CD4-positive, alpha-beta T cell treated with Interleukin-6 at 100 ng/mL for 8 hours (primary cell): ENCODE measurements around the gene TMPRSS13.

Source experiments
- DNase-seq: peaks from one replicate; pipeline ENCODE4 v3.0.0-alpha.2; 2020; ENCODE audit warnings: mixed read lengths, low spot score

Gene TMPRSS13

DNA sequence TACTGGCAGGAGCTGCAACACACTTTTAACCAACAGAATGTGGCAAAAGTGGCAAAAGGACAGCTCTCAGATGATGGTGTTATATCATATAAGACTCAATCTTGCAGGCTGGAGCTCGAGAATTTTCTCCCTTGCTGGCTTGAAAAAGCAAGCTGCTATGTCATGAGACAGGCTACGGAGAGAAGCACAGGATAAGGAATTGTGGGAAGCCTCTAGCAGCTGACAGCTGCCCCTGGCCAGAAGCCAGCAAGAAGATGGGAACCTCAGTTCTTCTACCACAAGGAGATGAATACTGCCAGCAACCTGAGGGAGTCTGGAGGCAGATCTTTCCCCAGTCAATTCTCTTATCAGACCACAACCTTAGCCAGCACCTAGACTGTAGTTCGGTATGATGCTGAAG, 77.3 kb downstream of the TMPRSS13 start:
- no peak for DNase-seq

DNA sequence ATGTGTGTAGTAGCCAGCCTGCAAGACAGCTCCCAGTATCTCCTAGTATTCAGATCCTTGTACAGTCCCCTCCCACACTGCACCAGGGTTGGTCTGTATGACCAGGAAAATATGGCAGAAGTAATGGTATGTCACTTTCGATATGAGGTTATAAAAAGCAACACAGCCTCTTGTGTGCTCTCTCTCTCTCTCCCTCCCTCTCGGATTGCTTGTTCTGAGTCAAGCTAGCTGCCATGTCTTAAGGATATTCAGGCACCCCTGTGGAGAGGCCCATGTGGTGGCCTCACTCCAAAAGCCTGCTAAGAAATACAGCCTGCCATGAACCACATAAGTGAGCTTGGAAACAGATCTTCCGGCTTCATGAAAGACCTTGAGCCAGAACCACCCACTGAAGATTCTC, 78.1 kb downstream of the TMPRSS13 start:
- DNase-seq = no peak
